ENCODE data around the gene SGCD.

DNA sequence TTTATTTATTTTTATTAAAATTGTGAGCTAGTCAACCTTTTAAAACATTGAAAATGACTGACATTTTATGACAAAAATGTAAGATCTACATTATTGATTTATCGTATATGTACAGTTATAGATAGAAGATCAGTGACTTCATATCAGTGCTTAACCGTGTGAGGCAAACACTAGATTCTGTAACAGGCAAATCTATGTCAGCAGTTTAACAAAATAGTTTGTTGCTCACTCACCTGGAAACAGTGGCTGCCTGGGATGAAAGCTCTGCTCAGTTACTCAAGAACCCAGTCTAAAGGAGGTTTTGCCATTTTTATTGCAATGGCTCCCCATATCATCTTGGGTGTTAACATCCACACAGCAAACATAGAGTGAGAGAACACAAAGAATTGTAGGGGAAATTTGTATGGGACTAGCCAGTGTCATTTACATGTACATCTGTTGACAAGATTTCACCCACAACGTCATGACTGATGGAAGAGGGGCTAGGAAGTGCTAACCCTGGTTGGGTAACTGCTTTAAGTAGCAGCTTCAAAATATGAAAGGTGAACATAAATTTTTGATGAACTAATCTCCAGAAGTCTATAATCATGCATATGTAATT, 49.0 kb downstream of the SGCD start:
- TF ChIP-seq, protein P1, sequence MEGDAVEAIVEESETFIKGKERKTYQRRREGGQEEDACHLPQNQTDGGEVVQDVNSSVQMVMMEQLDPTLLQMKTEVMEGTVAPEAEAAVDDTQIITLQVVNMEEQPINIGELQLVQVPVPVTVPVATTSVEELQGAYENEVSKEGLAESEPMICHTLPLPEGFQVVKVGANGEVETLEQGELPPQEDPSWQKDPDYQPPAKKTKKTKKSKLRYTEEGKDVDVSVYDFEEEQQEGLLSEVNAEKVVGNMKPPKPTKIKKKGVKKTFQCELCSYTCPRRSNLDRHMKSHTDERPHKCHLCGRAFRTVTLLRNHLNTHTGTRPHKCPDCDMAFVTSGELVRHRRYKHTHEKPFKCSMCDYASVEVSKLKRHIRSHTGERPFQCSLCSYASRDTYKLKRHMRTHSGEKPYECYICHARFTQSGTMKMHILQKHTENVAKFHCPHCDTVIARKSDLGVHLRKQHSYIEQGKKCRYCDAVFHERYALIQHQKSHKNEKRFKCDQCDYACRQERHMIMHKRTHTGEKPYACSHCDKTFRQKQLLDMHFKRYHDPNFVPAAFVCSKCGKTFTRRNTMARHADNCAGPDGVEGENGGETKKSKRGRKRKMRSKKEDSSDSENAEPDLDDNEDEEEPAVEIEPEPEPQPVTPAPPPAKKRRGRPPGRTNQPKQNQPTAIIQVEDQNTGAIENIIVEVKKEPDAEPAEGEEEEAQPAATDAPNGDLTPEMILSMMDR (IDR thresholded peaks at IDR 0.05) = no peak
- TF ChIP-seq POLR2AphosphoS5 (IDR thresholded peaks at IDR 0.05) (no peak), POLR2A (IDR thresholded peaks at IDR 0.05) (no peak), EP300 (IDR thresholded peaks at IDR 0.05) (no peak)

All from stomach (tissue), 4 donors.